Fibroblast of lung (primary cell): Measurements from ENCODE around the gene TMEM183A.

ENCODE experiments used
- EZH2 ChIP-seq: IDR thresholded peaks from 2 replicates; pipeline ENCODE4 v1.5.1; 2012; ENCODE audit warnings: low read length, control low read depth, mild to moderate bottlenecking; ENCODE audit errors: missing control alignments
- TF ChIP-seq, protein P1 (sequence below), 2 donors: IDR thresholded peaks in 1 of 2; conservative IDR thresholded peaks in 1 of 2; 1 replicate in 1 of 2; 2 replicates in 1 of 2; pipeline ENCODE4 v1.5.1; 2011 to 2012; ENCODE audit warnings: low read length in 2 of 2, control low read depth in 1 of 2, inconsistent platforms in 1 of 2, low read depth in 1 of 2, mild to moderate bottlenecking in 1 of 2

DNA sequence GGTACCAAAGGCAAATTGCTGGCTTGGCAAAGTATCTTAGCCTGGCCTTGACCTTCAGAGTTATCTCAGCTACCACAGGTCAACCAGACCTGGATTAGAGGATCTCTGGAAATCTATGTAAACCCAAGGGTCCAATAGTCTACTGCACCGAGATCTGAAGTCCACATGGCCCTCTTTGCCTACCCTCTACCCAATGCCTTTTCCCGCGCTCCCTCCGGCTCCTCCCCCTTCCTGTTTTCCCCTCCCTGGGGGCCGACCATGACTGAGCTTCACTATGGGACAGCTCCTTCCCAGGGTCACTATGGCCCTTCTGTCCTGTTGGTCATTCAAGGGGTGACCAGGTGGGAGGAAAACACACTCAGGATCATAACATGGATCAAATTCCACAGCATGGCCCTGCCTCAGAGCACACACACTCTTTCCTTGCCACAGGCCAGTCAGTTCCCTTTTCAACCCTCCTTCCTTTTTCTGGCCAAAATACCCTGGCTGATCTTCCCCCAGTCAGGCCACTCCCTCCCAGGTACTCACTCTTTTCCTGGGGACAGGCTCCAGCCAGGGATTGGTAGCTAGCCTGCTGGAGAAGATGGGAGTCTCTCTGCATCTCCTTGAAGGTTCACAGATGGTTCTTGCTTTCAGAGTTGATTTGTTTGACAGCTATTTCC lies 19.1 kb upstream of the TMEM183A start:
- TF ChIP-seq, protein P1, sequence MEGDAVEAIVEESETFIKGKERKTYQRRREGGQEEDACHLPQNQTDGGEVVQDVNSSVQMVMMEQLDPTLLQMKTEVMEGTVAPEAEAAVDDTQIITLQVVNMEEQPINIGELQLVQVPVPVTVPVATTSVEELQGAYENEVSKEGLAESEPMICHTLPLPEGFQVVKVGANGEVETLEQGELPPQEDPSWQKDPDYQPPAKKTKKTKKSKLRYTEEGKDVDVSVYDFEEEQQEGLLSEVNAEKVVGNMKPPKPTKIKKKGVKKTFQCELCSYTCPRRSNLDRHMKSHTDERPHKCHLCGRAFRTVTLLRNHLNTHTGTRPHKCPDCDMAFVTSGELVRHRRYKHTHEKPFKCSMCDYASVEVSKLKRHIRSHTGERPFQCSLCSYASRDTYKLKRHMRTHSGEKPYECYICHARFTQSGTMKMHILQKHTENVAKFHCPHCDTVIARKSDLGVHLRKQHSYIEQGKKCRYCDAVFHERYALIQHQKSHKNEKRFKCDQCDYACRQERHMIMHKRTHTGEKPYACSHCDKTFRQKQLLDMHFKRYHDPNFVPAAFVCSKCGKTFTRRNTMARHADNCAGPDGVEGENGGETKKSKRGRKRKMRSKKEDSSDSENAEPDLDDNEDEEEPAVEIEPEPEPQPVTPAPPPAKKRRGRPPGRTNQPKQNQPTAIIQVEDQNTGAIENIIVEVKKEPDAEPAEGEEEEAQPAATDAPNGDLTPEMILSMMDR (conservative IDR thresholded peaks at IDR 0.05 in 1 of 2, IDR thresholded peaks at IDR 0.05 in 1 of 2; ENCODE audit: low read depth in 1 of 2, low read length in 2 of 2), result no peak
- no peak for TF ChIP-seq EZH2
